Non-pigmented ciliary epithelial cell (primary cell): ENCODE results near the gene OR2V2.
A peak's percentile ranks its signal among the peaks of the same experiment; 100 is the strongest.
"Not testable (repeated sequence)": the region's sequence is repeated elsewhere in the genome, so short reads cannot be mapped to it uniquely, and the experiment has no call there.

Experiments
- DNase-seq: peaks from one replicate; pipeline ENCODE4 v3.0.0-alpha.2; 2010; ENCODE audit warnings: low read depth

OR2V2 gene

DNA sequence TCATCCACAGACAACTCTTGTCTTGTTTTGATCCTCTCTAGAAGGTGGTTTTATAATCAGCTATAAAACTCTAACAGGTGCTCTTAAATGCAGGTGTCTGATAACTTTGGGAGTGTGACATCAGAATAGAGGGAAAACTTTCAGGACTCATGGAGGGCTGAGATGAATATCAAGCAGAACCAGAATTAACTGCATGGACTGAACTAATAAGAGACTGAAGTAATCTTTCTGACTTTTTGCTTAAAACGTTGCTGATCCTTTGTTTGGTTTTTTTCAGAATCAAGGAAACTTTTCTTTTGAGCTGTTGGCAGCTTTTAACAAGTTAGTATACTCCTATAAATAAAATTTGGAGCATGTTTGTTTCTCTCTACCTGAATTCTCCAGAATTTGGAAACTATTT, 2.3 kb upstream of the OR2V2 start:
- DNase-seq: no peak

DNA sequence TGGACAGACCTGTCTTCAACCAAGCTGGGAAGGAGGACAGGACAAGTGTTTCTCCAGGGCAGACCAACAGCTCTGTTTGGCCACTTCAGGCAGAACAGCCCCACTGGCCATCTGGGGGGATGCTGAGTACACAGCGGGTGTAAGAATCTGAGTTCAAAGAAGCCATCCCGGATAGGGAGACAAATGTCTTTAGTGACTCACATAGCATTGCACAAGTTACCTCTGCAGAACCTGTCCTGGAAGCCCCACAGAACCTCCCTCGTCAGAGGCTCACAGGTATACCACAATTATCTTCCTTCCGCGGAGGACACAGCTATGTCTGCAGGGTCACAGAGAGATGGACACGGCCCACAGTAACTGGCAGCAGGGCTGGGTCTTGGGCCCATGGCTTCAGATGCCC, 2.0 kb downstream of the OR2V2 start:
- no peak for DNase-seq

DNA sequence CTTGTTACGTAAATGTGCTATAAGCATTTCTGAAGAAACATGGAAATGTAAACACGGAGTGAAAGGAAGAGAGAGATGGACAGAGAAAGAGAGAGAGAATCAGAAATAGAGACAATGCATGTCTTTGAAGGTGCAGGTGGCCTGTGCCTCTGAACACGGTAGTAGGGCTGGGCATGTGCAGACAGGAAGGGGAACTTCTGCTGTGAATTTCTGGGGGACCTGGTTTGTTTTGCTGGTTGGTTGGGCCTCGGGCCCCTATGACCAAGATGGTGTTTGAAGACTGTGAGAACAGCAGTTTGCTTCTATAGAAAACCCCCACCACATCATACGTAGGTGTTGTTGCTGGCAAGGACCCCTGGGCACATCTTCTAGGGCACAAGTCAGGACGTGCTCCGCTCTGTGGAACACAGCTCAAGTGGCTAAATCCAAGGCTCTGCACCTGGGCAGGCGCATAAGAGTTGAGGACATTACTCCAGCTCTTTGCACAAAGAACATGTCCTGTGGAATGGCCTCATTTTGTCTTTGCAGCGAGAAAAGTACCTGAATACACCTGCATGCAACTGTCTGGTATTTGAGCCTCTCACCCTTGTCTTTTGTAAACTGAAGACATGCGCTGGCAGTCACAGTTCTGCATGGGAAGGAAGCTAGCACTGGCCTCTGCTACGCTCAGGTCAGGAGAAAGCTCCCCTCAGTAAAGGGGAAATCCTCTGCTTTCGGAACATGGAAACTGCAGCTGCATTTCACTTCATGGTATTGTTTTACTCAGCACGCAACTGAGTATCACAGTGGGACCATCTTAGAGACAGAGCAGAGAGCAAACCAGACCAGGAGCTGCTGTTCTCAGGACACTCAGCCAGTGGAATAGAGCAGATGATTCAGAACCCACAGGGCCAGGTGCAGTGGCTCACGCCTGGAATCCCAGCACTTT, 2.7 kb downstream of the OR2V2 start:
- no peak for DNase-seq

DNA sequence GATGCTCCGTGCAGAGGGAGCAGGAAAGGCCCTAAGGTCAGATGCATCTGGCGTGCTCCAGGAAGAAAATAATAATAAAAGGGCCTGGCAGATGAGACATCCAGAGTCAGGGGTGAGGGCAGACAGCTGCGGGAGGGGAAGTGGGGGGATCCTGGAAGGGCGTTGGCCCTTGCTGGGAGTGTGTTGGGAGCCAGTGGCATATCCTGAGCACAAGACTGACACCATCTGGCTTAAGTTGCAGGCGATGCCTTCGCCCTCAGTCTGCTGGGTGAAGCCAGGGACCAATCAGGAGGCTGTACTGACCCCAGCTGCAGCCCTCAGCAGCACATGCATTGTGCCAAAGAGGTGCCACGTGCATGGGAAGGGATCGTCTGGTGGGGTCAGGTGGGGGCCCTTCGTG, 3.8 kb downstream of the OR2V2 start:
- DNase-seq: no peak

DNA sequence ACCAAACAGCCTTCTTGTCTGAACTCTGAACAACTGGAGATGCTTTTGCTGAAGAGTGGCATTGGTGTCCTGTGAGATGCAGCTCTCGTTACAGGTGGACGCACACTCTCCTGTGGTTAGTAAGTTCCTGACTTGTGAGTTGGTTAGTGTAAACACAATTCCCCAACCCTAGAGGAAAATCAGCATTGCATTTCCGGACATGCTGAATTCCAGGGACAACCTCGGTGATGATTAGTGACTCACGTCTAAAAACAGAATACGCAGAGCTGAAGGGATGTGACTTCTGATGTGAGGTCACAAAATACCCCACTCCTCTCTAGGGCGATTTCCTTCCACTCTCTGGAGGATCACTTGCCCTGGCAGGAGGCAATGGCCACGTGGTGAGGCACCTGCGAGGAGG, 5.0 kb downstream of the OR2V2 start:
- peak; percentile 50 for DNase-seq

DNA sequence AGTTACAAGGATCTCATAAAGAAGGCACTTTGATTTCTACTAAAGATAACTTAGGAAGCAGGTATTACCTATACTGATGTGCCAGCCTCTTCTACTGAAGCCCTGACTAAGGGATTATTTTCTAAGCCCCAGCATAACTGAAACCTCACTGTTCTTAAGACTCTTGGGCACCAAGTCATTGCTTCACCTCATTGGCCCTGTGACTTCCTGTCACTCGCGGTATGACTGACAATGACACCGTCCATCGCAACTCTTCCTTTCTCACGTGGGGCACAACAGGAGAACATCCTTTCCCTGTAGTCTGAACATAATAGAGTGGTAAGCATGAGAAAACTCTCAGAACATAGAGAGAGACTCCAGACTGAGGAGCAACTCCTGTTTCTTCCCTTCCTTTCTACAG, 6.4 kb downstream of the OR2V2 start:
- DNase-seq: no peak

DNA sequence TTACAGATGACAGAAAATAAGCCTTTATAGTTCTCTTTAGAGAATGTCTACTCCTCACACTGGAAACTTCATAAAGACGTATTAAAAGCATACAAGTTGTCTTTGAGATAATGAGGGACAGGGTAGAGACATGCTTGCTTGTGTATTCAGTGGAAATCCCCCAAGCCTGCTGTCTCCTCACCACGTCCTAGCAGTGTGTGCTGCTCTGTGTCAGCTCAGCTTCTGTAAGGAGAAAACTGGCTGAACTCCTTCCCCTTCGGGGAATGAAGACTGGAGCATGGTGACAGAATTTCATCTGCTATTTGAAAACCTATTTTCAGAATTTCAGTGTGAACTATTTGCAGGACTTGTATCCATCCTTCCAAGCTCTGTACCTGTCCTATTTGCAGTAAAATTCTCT, 9.4 kb downstream of the OR2V2 start:
- DNase-seq: no peak

DNA sequence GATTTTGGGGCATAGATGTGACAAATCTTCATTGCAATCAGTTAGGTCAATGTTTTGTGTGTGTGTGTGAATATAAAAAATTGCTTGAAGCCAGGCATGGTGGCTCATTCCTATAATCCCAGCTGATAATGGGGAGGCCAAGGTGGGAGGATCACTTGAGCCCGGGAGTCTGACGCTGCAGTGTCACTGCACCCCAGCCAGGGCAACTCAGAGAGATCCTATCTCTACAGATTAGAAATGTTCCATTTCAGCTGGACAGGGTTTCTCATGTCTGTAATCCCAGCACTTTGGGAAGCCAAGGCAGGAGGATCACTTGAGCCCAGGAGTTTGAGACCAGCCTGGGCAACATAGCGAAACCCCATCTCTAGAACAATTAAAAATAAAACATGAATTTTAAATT, 11.5 kb downstream of the OR2V2 start:
- DNase-seq: no peak

DNA sequence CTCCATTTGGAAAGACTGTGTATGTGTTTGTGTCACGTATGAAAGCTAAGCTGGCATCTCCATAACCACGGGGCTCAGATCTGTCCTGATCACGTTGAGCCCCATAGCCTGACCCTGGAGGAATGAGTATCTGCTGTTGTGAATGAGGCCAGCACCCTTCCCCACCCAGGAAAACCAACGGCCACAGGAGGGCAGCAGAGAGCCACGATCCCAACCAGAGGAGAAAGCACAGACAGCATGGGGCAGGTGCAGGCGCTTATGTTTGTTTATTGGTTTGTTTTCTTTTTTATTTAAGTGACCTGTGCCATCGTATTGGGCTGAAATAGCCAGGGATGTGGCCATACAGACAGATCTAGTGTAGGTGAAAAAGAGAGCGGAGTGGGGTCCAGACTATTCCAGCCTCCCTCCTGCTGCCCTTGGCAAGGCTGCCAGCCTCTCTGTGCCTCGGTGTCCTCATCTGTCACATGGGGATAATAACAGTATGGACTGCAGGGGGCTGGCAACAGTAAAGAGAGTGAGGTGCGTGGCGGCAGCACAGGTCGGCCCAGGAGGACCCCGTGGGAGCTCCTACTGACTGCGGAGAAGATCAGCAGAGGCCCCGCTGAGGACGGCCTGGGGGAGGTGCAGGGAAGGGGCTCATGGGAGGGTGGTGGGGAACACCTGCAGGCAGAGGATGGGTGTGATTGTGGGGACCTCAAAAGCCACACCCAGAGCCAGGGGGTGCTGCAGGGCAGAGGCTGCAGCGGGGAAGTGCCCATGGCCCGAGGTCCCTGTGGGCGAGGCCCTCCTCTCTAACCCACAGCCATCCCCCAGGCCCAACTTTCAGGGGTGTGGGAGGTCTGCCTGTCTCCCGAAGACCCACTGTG, 12.1 kb downstream of the OR2V2 start:
- no peak for DNase-seq

DNA sequence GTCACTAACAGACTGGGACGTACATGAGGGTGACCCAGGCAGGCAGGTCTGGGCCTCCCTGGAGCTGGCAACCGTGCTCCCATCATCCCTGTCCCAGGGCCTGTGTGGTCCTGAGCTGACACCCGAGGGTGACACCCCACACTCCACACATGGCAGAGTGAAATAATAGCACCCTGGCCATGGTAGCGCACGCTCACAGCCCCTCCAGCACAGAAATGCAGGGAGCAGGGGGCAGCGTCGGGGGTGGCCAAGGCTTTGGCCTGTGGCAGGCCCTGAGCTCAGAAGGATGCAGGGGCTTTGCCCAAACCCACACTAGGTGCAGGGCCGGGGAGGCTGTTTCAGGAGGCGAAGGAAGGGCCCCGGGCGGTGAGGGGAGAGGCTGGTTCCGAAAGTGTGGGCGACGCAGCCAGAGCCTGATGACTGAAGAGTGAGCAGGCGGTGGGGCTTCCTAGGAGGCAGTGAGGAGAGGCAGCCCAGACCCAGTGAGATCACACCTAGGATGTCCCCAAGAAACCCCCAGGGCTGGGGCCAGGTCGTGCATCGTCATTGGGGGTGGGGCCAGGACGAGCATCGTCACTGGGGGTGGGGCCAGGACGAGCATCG, 12.9 kb downstream of the OR2V2 start:
- DNase-seq: no peak

DNA sequence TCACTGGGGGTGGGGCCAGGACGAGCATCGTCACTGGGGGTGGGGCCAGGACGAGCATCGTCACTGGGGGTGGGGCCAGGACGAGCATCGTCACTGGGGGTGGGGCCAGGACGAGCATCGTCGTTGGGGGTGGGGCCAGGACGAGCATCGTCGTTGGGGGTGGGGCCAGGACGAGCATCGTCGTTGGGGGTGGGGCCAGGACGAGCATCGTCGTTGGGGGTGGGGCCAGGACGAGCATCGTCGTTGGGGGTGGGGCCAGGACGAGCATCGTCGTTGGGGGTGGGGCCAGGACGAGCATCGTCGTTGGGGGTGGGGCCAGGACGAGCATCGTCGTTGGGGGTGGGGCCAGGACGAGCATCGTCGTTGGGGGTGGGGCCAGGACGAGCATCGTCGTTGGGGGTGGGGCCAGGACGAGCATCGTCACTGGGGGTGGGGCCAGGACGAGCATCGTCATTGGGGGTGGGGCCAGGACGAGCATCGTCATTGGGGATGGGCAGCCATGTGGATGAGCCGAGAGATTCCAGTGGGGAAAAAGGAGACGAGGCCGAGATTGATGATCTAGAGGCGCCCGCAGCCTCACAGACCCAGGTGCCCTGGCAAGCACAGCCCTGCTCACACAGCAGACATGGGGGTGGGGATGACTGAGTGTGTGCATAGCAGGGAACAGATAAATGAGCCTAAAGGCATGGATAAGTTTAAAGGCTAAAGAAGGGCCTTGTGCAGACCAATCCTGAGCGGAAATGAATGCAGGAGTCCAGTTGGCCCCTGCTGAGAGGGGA, 13.6 kb downstream of the OR2V2 start:
- DNase-seq: not testable (repeated sequence)

DNA sequence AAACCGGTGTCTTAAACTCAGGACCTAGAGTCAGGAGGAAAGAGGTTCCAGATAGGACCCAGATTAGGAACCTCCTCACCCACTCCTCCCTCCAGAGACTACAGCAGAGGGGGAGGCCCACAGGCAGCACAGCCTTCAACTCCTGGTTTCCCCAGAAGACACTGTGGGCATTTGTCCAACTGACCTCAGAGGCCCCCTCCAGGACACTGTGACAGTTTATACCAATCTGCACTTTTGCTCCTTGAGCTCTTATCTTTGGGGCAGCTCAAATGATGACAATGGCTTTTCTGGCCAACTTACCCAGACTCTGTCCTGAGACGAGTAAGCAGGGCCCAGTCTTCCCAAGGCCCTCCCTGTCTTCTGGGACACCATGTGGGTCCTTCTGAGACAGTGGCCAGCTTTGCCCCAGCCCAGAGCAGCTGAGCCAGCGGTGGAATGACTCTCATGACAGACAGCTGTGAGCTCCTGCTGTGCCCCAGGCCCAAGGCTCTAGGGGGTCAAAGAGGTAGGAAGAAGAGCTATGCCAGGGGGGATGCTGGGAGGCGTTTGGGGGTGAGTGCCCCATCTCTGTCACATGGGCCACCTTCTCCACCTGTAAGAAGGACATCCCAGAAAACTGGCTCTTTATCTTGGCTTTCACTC, 14.3 kb downstream of the OR2V2 start:
- no peak for DNase-seq

DNA sequence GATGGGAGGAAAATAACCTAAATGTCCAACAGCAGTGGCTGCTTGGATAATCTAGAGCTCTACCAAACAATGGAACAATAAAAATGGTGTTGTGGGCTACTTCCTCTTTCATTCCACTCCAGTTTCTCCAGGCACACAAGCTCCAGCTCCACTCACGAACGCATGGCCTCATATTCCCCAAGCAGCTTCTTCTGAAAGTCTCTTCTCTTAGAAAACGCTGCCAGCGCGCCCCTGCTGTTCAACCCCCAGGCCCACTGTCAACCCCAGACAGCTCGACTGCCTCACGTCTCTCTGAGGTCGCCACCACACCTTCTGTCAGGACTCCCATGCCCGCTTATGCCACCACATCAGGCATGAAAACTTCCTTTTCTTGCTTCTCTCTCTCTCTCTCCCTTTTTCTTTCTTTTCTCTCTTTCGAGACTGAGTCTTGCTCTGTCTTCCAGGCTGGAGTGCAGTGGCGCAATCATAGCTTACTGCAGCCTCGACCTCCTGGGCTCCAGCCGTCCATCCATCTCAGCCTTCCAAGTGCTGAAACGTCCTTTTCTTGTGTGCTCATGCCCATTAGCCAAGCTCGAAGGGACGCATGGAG, 16.2 kb downstream of the OR2V2 start:
- no peak for DNase-seq

DNA sequence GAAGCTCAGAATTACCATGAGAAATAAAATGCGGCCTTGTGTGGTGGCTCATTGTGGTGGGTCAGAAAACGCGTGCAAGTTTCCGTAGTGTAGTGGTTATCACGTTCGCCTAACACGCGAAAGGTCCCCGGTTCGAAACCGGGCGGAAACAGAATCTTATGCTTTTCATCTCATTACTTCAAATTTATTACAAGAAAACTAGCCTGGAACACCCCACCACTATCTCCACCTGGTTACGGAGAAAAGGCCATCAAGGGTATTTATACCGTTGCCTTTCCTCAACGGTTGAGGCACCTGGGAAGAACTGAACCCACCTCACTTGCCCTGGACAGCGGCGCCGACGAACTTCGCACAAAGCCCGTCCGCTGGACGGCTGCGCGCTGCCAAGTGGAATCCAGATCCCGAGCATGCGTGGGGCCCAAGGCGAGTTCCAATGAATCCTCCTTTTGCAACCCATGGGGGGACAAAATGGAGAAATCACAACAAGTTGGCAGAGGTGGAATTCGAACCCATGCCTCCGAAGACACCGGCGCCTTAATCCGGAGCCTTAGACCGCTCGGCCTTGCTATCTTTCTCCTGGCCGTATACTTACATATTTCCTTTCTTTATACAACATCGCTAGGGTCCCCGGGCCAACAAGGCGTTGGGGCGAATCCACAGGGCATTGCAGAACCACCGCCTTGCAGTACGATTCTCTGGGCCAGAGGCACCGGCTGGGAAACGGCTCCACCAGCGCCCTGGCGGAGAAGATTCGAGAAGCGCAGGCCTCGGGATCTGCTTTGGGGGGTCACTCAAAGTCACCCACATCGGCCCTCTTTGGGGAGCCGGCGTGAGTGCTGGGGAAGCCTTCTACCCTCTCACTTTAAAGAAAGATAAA, 16.9 kb downstream of the OR2V2 start:
- DNase-seq: no peak

DNA sequence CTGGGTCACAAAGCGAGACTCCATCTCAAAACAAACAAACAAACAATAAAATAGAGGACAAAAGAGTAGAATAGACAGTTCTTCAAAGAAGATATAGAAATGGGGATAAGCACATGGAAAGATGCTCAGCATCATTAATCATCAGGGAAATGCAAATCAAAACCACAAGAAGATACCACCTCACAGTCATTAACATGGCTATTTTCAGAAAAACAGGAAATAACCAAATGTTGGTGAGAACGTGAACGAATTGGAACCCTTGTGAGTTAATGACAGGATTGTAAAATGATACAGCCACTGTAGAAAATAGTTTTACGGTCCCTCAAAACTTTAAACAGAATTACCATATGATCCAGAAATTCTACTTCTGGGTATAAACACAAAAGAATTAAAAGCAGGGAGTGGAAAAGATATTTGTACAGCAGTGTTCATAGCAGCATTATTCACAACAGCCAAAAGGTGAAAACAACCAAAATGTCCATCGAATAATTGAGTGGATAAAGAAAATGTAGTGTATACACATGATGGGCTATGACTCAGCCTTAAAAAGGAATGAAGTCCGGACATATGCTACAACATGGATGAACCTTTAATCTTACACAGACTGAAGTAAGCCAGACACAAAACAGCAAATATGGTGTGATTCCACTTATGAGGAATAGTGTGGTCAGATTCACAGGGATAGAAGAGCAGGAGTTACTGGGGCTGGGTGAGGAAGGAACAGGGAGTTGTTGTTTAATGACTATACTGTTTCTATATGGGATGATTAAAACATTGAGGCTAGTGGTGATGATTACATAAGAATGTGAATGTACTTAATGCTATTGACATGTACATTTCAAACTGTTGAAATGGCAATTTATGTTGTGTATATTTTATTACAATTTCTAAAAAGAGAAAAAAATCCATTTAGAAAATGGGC, 19.7 kb downstream of the OR2V2 start:
- DNase-seq: no peak

DNA sequence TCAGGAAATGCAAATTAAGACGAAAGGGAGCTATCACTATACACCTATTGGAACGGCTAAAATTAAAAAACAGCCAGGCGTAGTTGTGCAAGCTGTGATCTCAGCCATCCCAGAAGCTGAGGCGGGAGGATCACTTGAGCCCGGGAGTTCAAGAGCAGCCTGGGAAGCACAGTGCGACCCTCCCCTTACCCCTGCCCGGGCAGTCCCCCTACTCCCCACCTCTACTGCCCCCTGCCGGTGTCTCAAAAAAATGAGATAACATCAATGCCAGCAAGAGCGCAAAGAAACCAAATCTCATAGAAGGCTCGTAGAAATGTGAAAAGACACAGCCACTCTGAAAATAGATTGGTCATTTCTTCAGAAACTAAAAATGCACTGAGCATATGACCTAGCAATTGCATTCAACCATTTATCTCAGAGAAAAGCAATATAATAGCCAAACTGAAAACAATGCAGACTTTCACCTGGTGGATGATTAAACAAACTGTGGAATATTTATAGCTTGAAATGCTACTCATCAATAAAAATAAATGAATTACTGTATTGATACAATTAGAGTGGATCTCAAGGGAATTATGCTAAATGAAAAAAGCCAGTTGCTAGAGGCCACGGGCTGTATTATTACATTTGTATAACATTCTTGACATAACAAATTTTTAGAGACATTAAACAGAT, 20.6 kb downstream of the OR2V2 start:
- DNase-seq: no peak

DNA sequence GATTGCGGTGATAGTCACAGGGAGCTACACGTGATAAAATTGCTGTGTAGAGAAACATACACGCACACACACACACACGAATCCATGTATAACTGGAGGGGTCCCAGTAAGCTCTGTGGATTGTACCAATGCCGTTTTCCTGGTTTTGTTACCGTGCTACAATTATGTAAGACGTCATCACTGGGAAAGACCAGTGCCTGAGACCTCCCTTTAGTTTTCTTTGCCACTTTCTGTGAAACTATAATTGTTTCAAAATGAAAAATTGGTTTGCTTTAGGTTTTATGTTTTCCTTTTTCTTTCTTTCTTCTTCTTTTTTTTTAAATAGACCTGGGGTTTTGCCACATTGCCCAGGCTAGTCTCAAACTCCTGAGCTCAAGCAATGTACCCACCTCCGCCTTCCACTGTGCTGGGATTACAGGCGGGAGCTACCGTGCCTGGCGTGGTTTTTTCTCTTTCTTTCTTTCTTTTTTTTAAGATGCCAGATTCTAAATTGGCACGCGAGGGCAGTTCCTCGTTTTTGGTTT, 21.3 kb downstream of the OR2V2 start:
- no peak for DNase-seq
